ENCODE results near the gene CTSH. TPM values are rescaled to one million over a fixed set of nuclear protein-coding genes. Genes with fewer than 3 reads are reported as not detected.

The CTSH gene
- total and polyA plus RNA-seq, 2 donors from 2014 or later, result 201 to 1,628 TPM

GRCh38 chr15:78909160-78909695 lies 35.6 kb downstream of the CTSH start:
- FAIRE-seq, result no peak
- no peak for TF ChIP-seq CTCF (IDR thresholded peaks at IDR 0.05; ENCODE audit: borderline replicate concordance, extremely low read depth, insufficient read depth)
- peaks cover 8 to 42% (median 18%) of the 10 kb centered on the region in 3 donors for H3K36me3 ChIP-seq (ENCODE audit: control insufficient read depth in 2 of 3, insufficient read depth in 3 of 3, low read length in 3 of 3)

GRCh38 chr15:78907577-78907976 lies 37.3 kb downstream of the CTSH start:
- intact Hi-C loops (cut with DNase I), result no loop called here
- DNase-seq (peak in 1 of 5 donors; percentile 47), FAIRE-seq (no peak)
- no peak overlapping the region for H3K9ac ChIP-seq (ENCODE audit: low read length in 3 of 3)
- H3K9me3 ChIP-seq (ENCODE audit: control insufficient read depth in 2 of 3, insufficient read depth in 1 of 3, low read length in 3 of 3), result no peaks in the 10 kb centered on the region
- no peak overlapping the region for H3K4me3 ChIP-seq (ENCODE audit: low read length in 3 of 3)
- no peaks in the 10 kb centered on the region for H3K27me3 ChIP-seq (ENCODE audit: control insufficient read depth, insufficient read depth, low read length)
- no peak for TF ChIP-seq CTCF (IDR thresholded peaks at IDR 0.05; ENCODE audit: borderline replicate concordance, extremely low read depth, insufficient read depth)
- H3K4me1 ChIP-seq (ENCODE audit: control insufficient read depth in 2 of 3, insufficient read depth in 2 of 3, low read depth in 1 of 3, low read length in 3 of 3), result no peaks in the 10 kb centered on the region
- H3K36me3 ChIP-seq (ENCODE audit: control insufficient read depth in 2 of 3, insufficient read depth in 3 of 3, low read length in 3 of 3), result peaks cover 8 to 44% (median 20%) of the 10 kb centered on the region in 3 donors
- no peak overlapping the region for H3K27ac ChIP-seq (ENCODE audit: low read depth in 2 of 2, low read length in 2 of 2)

More at GRCh38 chr15:78909160-78909695, 35.6 kb downstream of the CTSH start:
- Histone ChIP-seq H3K4me3 (ENCODE audit: low read length in 3 of 3) (no peak overlapping the region), H3K27ac (ENCODE audit: low read depth in 2 of 2, low read length in 2 of 2) (no peak overlapping the region), H3K4me1 (ENCODE audit: control insufficient read depth in 2 of 3, insufficient read depth in 2 of 3, low read depth in 1 of 3, low read length in 3 of 3) (peaks cover 0 to 11% (median 0%) of the 10 kb centered on the region in 3 donors), H3K27me3 (ENCODE audit: control insufficient read depth, insufficient read depth, low read length) (no peaks in the 10 kb centered on the region), H3K9ac (ENCODE audit: low read length in 3 of 3) (no peak overlapping the region), H3K9me3 (ENCODE audit: control insufficient read depth in 2 of 3, insufficient read depth in 1 of 3, low read length in 3 of 3) (no peaks in the 10 kb centered on the region)
- intact Hi-C loops (cut with DNase I), result no loop called here
- no peak for DNase-seq

GRCh38 chr15:78906316-78906620 lies 38.6 kb downstream of the CTSH start:
- no peak overlapping the region for H3K4me3 ChIP-seq (ENCODE audit: low read length in 3 of 3)
- no peaks in the 10 kb centered on the region for H3K27me3 ChIP-seq (ENCODE audit: control insufficient read depth, insufficient read depth, low read length)
- peaks cover 10 to 49% (median 18%) of the 10 kb centered on the region in 3 donors for H3K36me3 ChIP-seq (ENCODE audit: control insufficient read depth in 2 of 3, insufficient read depth in 3 of 3, low read length in 3 of 3)
- TF ChIP-seq CTCF (IDR thresholded peaks at IDR 0.05; ENCODE audit: borderline replicate concordance, extremely low read depth, insufficient read depth), result no peak
- no peak overlapping the region for H3K9ac ChIP-seq (ENCODE audit: low read length in 3 of 3)
- FAIRE-seq (no peak), DNase-seq (no peak)
- H3K4me1 ChIP-seq (ENCODE audit: control insufficient read depth in 2 of 3, insufficient read depth in 2 of 3, low read depth in 1 of 3, low read length in 3 of 3), result peaks cover 0 to 7% (median 3%) of the 10 kb centered on the region in 3 donors
- intact Hi-C loops (cut with DNase I), result no loop called here
- H3K27ac ChIP-seq (ENCODE audit: low read depth in 2 of 2, low read length in 2 of 2), result no peak overlapping the region
- H3K9me3 ChIP-seq (ENCODE audit: control insufficient read depth in 2 of 3, insufficient read depth in 1 of 3, low read length in 3 of 3), result no peaks in the 10 kb centered on the region
